ENCODE data around the gene INSR. TPM values are rescaled to one million over a fixed set of nuclear protein-coding genes. Genes with fewer than 3 reads are reported as not detected.

Gene INSR
- total RNA-seq, 4 donors from 2014 or later: 46.0 to 97.6 (median 68.3) TPM

DNA sequence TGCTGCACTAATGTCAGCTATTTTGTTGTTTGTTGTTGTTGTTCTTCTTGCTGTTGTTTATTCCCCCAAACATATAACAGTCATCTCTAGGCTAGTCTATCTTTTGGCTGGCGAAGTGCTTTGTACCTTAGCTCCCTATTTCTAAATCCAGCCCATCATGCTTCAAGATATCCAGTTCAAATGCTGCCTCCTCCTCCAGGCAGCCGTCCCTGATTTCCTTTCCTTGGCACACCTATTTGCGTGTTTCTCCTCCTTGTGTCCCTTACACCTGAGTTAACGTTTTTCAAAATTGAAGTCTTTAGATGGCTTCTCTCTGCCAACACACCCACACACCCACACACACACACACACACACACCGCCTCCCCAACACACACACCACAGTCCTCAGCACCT lies 25.5 kb downstream of the INSR start:
- no peak for TF ChIP-seq POLR2A (IDR thresholded peaks at IDR 0.05)
- TF ChIP-seq, protein P1, sequence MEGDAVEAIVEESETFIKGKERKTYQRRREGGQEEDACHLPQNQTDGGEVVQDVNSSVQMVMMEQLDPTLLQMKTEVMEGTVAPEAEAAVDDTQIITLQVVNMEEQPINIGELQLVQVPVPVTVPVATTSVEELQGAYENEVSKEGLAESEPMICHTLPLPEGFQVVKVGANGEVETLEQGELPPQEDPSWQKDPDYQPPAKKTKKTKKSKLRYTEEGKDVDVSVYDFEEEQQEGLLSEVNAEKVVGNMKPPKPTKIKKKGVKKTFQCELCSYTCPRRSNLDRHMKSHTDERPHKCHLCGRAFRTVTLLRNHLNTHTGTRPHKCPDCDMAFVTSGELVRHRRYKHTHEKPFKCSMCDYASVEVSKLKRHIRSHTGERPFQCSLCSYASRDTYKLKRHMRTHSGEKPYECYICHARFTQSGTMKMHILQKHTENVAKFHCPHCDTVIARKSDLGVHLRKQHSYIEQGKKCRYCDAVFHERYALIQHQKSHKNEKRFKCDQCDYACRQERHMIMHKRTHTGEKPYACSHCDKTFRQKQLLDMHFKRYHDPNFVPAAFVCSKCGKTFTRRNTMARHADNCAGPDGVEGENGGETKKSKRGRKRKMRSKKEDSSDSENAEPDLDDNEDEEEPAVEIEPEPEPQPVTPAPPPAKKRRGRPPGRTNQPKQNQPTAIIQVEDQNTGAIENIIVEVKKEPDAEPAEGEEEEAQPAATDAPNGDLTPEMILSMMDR (IDR thresholded peaks at IDR 0.05): no peak
- H3K4me1 ChIP-seq: no peaks in the 10 kb centered on the region
- peak overlapping the region; percentile 14 to 40 for H3K27ac ChIP-seq
- H3K4me3 ChIP-seq: no peak overlapping the region
- H3K9me3 ChIP-seq: no peaks in the 10 kb centered on the region
- intact Hi-C loops (cut with DNase I; ENCODE audit: low total_unique reads): no loop called here
- no peaks in the 10 kb centered on the region for H3K27me3 ChIP-seq
- DNase-seq: no peak
- no peaks in the 10 kb centered on the region for H3K36me3 ChIP-seq

DNA sequence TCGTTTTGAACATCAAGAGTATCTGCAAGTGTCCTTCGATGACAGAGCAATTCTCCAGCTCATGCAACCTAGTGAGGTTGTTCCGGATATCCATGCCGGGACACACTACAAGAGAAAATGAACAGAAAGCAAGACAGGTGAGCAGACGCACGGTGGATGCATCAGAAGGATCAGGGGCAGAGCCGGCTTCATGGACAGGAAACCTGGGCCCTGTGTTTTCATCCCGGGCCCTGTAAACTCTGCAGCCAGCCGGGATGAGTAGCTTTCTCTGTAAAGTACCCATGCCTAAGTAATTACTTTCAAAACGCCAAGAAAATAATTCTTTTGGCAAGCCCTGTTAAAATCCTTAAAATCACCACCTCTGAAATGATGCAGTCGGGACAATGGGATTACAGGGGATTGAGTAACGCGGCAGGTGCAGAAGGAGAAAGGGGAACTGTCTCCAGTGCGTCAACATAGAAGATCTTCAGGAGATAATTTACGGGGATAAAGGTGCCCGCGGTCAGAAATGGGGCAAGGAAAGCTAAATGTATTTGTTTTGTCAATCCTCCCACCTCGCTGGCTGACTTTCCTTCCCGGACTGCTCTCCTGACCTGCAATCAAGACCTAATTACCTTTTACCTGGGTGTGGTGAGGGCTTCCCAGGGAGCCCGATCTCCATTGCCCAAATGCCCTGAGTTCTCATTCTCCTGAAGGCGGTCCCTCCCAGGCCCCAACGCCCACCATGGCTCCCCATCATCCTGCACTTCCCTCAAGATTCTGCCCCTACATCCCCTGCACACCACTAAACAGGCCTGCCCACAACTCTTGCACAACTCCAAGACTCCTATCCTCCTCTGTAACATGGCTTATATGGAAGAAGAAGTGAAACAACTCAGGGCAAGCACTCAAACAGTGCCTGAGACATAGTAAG lies 26.2 kb downstream of the INSR start:
- intact Hi-C loops (cut with DNase I; ENCODE audit: low total_unique reads): no loop called here
- H3K4me1 ChIP-seq: peaks cover 0 to 3% of the 10 kb centered on the region in 2 donors
- no peaks in the 10 kb centered on the region for H3K27me3 ChIP-seq
- TF ChIP-seq POLR2A (IDR thresholded peaks at IDR 0.05): no peak
- TF ChIP-seq, protein P1 (IDR thresholded peaks at IDR 0.05): no peak
- H3K4me3 ChIP-seq: no peak overlapping the region
- H3K27ac ChIP-seq: peak overlapping the region; percentile 14 to 17
- H3K9me3 ChIP-seq: no peaks in the 10 kb centered on the region
- DNase-seq: no peak
- H3K36me3 ChIP-seq: no peaks in the 10 kb centered on the region

DNA sequence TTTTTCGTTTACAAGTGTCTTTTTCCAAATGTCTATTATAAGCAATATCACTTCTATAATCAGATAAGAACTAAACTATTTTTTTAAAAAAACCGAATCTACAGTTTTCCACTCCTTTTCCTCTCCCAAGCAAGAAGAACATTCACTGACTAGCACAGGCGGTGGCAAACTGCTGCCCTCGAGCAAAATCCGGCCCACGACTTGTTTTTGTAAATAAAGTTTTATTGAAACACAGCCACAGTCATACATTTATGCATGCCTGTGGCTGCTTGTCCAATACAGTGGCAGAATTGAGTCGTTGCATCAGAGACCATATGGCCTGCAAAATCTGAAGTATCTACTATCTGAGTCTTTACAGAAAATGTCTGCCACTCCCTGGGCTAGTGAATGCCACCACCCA lies 27.4 kb downstream of the INSR start:
- TF ChIP-seq, protein P1 (IDR thresholded peaks at IDR 0.05): no peak
- no peak for TF ChIP-seq POLR2A (IDR thresholded peaks at IDR 0.05)
- H3K4me3 ChIP-seq: no peak overlapping the region
- no peaks in the 10 kb centered on the region for H3K27me3 ChIP-seq
- DNase-seq: no peak
- H3K27ac ChIP-seq: peak overlapping the region; percentile 57 to 92
- peaks cover 0 to 3% of the 10 kb centered on the region in 2 donors for H3K4me1 ChIP-seq
- no peaks in the 10 kb centered on the region for H3K36me3 ChIP-seq
- no peaks in the 10 kb centered on the region for H3K9me3 ChIP-seq
- intact Hi-C loops (cut with DNase I; ENCODE audit: low total_unique reads): no loop called here

DNA sequence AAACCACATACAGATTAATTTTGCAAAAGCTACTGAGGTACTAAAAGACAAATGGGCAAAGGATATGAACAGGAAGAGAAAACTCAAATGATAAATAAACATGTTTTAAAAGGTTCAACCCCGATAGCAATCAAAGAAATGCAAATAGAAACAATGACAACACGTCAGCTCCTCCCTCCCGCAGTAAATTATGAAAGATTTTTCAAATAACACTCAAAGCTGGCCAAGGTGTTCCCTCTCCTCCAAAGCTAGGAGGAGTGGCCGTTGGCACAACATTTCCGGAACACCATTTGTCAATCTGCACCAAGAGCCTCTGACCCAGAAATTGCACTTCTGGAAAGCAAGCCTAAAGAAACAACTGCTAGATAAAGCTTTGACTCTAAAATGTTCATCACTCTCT lies 28.3 kb downstream of the INSR start:
- Histone ChIP-seq H3K27ac (peak overlapping the region; percentile 57 to 92), H3K27me3 (no peaks in the 10 kb centered on the region), H3K36me3 (no peaks in the 10 kb centered on the region), H3K4me1 (peaks cover under 1 to 3% of the 10 kb centered on the region in 2 donors), H3K9me3 (no peaks in the 10 kb centered on the region), H3K4me3 (no peak overlapping the region)
- DNase-seq: peak in 1 of 2 donors; percentile 42
- intact Hi-C loops (cut with DNase I; ENCODE audit: low total_unique reads): no loop called here
- TF ChIP-seq, protein P1 (IDR thresholded peaks at IDR 0.05): no peak
- TF ChIP-seq POLR2A (IDR thresholded peaks at IDR 0.05): no peak

DNA sequence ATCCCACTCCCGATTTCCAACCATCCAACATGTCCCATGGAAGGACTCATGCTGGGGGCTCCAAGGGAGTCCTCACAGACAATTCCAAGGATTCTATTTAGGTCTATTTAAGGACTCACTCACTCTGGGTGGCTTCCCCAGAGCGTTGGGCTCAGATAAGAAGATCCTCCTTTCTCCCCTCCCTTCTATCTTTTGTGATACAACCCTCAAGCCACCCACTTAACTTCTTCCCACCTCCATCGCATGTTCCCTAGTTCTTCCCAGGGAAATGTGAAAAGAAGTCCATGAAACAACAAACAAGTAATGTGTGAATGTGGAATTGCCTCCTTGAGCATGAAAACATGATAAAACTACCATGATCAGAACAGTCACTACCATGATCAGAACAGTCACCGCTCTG lies 29.4 kb downstream of the INSR start:
- intact Hi-C loops (cut with DNase I; ENCODE audit: low total_unique reads): no loop called here
- H3K4me1 ChIP-seq: peaks cover 4 to 6% of the 10 kb centered on the region in 2 donors

More for the DNA sequence above, 29.4 kb downstream of the INSR start:
- no peaks in the 10 kb centered on the region for H3K9me3 ChIP-seq
- peak overlapping the region; percentile 57 to 92 for H3K27ac ChIP-seq
- DNase-seq: no peak
- no peak overlapping the region for H3K4me3 ChIP-seq
- TF ChIP-seq, protein P1 (IDR thresholded peaks at IDR 0.05): no peak
- no peak for TF ChIP-seq POLR2A (IDR thresholded peaks at IDR 0.05)
- H3K27me3 ChIP-seq: no peaks in the 10 kb centered on the region
- no peaks in the 10 kb centered on the region for H3K36me3 ChIP-seq
